Omental fat pad (tissue), 4 donors: Measurements from ENCODE around the gene OR2A5. TPM values are rescaled to one million over a fixed set of nuclear protein-coding genes. Genes with fewer than 3 reads are reported as not detected.

ENCODE experiments used
- ATAC-seq: fragments of 150-250 bp; one replicate; pipeline ENCODE4 v1.9.1; 2016; ENCODE audit warnings: mild to moderate bottlenecking, moderate library complexity; ENCODE audit not compliant: low FRiP score
- DNase-seq: peaks from one replicate; pipeline ENCODE4 v3.0.0-alpha.2; 2019; ENCODE audit warnings: low spot score
- total RNA-seq, 4 donors: library from RNA; depleted of rRNA; stranded (reverse); fragments of >200 nt; gene quantifications; one replicate each; pipeline ENCODE4 v1.1.0, GENCODE V29; 2016
- TF ChIP-seq, protein P1 (sequence below), 3 donors: fragments of 450-650 bp; IDR thresholded peaks; one replicate each; pipeline ENCODE4 v1.5.1; 2016 to 2017; ENCODE audit warnings: antibody characterized with exemption in 3 of 3, mild to moderate bottlenecking in 3 of 3, moderate library complexity in 2 of 3

The OR2A5 gene
- total RNA-seq, 4 donors from 2014 or later: not detected

DNA sequence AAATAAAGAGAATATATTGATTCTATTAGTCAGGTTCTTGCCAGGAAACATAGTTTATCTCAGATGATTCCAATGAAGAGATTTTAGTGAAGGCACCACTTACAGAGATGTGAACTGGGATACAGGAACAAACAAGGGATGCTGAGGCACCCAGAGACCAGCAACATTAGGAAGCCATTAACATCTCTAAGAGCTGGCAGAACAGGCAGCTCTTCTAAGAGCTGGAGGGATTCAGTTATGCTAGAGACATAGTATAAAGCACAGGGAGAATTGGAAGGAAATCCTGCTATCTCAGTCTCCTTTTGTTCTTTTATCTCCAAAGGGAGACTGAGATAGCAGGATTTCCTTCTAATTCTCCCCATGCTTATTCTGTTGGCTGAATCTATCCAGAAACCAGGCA lies 26.6 kb upstream of the OR2A5 start:
- DNase-seq (no peak), ATAC-seq (no peak)
- TF ChIP-seq, protein P1, sequence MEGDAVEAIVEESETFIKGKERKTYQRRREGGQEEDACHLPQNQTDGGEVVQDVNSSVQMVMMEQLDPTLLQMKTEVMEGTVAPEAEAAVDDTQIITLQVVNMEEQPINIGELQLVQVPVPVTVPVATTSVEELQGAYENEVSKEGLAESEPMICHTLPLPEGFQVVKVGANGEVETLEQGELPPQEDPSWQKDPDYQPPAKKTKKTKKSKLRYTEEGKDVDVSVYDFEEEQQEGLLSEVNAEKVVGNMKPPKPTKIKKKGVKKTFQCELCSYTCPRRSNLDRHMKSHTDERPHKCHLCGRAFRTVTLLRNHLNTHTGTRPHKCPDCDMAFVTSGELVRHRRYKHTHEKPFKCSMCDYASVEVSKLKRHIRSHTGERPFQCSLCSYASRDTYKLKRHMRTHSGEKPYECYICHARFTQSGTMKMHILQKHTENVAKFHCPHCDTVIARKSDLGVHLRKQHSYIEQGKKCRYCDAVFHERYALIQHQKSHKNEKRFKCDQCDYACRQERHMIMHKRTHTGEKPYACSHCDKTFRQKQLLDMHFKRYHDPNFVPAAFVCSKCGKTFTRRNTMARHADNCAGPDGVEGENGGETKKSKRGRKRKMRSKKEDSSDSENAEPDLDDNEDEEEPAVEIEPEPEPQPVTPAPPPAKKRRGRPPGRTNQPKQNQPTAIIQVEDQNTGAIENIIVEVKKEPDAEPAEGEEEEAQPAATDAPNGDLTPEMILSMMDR (IDR thresholded peaks at IDR 0.05): no peak

DNA sequence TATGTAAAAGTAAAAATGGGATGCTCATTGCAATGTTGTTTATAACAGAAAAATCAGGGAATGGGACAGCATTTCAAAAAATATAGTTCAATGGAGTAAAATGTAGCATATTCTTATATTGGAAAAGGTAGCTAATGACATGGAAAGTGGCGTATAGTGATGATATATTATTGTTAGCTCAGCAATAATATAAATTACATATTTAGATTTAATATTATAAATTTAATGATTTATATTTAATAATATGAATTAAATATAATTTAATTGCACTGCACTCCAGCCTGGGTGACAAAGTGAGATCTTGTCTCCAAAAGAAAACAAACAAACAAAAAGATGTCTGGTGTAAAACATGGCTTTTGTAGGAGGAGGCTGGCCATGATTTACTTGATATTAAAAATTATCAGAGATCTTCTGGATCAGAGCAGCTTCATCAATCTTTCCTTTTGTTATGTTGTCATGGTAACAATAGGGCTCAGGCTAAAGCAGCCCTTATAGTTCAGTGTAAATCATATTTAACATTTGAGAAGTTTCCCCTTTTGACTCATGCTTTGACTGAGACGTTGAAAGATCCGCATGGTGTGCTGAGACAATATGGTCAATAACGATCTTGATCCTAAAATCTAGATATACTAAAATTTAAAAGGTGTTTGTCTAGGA lies 25.4 kb upstream of the OR2A5 start:
- TF ChIP-seq, protein P1 (IDR thresholded peaks at IDR 0.05): no peak
- no peak for ATAC-seq
- DNase-seq: no peak

DNA sequence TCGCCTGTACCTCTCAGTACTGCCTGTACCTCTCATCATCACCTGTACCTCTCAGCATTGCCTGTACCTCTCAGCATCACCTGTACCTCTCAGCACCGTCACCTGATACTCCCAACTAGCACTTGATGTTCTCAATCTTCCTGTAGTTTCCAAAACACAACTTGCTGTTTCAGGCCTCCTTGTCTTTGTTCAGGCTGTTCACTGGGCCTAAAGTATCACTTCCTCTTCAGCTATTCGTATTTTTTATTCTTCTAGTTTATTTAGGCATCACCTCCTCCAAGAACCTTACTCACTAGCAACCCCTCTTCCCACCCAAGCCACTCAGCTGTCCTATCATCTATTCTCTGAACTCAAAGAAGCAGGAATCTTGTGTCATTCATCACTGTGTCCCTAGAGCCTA lies 24.5 kb upstream of the OR2A5 start:
- DNase-seq: no peak
- TF ChIP-seq, protein P1 (IDR thresholded peaks at IDR 0.05): no peak
- ATAC-seq: no peak

DNA sequence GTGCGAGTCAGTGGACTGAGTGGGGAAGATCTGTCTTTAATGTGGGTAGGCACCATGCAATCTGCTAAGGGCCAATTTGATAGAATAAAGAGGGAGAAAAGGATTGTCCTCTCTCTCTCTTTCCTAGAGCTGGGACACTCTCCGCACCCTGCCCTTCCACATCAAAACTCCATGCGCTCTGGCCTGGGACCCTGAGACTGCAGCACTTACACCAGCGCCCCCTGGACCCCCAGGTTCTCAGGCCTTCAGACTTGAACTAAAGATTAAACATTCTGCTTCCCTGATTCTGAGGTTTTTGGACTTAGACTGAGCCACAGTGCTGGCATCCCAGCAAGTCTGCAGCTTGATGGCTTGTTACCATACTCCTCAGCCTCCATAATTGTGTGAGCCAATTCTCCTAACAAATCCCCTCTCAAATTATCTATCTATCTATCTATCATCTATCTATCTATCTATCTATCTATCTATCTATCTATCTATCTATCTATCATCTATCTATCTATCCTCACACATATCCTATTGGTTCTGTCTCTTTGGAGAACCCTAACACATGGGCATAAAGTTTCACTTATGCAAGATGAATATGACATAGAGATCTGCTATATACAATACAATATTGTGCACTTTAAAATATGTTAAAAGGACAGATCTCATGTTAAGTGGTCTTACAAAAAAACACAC lies 22.4 kb upstream of the OR2A5 start:
- TF ChIP-seq, protein P1 (IDR thresholded peaks at IDR 0.05): no peak
- ATAC-seq: no peak
- DNase-seq: no peak

DNA sequence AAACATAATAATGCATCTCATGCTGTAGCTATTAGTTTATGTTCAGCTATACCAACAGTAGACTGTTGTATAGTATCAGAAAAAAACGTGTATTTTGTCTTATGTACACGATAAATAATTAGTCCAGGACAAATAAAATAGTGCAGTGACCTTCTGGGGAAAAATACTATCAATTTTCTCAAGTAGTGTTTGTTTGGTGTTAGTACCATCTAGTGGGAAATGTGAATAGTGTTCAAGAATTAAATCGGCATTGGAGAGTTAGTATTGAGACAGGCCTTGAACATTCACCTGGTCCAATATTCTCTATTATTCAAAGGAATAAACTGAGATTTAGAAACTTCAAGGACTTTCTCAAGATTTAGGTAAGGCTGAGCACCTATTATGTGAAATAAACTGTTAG lies 21.7 kb upstream of the OR2A5 start:
- DNase-seq (no peak), ATAC-seq (no peak)
- TF ChIP-seq, protein P1 (IDR thresholded peaks at IDR 0.05): no peak

DNA sequence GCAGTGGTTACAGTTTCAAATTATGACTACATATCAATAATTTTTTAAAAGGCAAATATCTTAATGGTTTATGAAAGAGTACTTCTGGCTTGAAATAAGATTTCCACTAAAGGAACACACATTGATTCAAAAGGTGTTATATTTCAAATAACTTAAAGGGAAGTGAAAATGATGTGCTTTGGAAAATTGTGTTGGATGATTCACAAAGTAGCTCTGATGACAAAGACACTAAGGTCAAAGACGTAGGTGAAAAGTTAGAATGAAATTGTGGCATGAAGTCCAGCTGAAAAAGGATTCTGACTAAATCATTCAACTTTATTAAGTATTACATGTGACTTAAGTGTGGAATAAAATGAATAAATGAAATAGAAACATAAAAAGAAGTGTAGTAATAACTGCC lies 20.8 kb upstream of the OR2A5 start:
- ATAC-seq (no peak), DNase-seq (no peak)
- TF ChIP-seq, protein P1 (IDR thresholded peaks at IDR 0.05): no peak

DNA sequence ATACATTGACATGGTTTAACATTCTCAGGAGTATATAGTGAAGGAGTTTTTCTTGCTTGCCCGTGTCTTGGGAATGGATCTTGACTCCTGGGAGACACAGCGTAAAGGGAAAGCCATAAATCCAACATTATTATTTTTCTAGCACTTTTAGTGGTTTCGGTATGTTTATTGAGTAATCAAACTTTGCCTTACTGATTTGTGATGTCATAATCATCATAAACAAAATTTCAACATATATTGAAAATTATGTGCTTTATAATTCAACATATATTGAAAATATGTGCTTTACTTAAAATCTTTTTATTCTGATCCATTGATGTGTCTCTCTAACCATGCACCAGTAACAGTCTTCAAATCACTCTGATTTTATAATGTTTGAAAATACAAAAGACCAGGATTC lies 20.2 kb upstream of the OR2A5 start:
- DNase-seq: no peak
- TF ChIP-seq, protein P1 (IDR thresholded peaks at IDR 0.05): no peak
- no peak for ATAC-seq
